Pancreas (tissue), 10 donors: ENCODE results near the gene CCL23. TPM values are rescaled to one million over a fixed set of nuclear protein-coding genes. Genes with fewer than 3 reads are reported as not detected.
"Not testable (repeated sequence)": the region's sequence is repeated elsewhere in the genome, so short reads cannot be mapped to it uniquely, and the experiment has no call there.

Source experiments
- ATAC-seq, 4 donors: fragments of 200-7000 bp; cut with Tn5 transposase; one replicate each; pipeline versions ENCODE4 v1.8.0 to v1.9.1; 2020; ENCODE audit warnings: mild to moderate bottlenecking in 4 of 4, moderate library complexity in 4 of 4
- DNase-seq, 6 donors: peaks; one replicate each; pipeline ENCODE4 v3.0.0-alpha.2; 2020
- FAIRE-seq: peaks from 2 replicates; lab custom pipeline; 2012; peaks lifted over from hg19 to GRCh38; lab: Jason Lieb, UNC
- H3K27ac ChIP-seq, 4 donors: fragments of 200-600 bp; sonication (generic); 1 replicate in 3 of 4; 2 replicates in 1 of 4; pipeline versions ENCODE4 v1.5.0 to v1.8.0; 2020
- H3K27me3 ChIP-seq, 4 donors: fragments of 200-600 bp; one replicate each; pipeline ENCODE4 v1.8.0; 2021
- H3K36me3 ChIP-seq, 3 donors: fragments of 200-600 bp; sonication (generic) in 1 of 3; one replicate each; pipeline versions ENCODE4 v1.5.0 to v1.8.0; 2020 to 2021
- H3K4me1 ChIP-seq, 3 donors: fragments of 200-600 bp; one replicate each; pipeline ENCODE4 v1.8.0; 2021
- H3K4me3 ChIP-seq, 4 donors: fragments of 200-600 bp; sonication (generic) in 2 of 4; one replicate each; pipeline versions ENCODE4 v1.5.0 to v1.8.0; 2020 to 2021
- H3K9me3 ChIP-seq, 4 donors: fragments of 200-600 bp; one replicate each; pipeline ENCODE4 v1.8.0; 2021
- CTCF ChIP-seq, 4 donors: fragments of 200-600 bp; sonication (generic) in 3 of 4; IDR thresholded peaks; one replicate each; pipeline versions ENCODE4 v1.5.0 to v1.8.0; 2021; ENCODE audit warnings: antibody characterized with exemption in 4 of 4
- WGBS, 2 donors: extraction: QIAGEN DNeasy Blood & Tissue Kit; methylation state at CpG; one replicate each; pipeline ENCODE4 v1.1.7; 2013; 5-methylcytosine and 5-hydroxymethylcytosine counted together
- intact Hi-C, 3 donors: fragments of 100-400 bp; cut with DNase I; formaldehyde crosslinking; loops; one replicate each; pipeline versions ENCODE4 v1.11.1 to v1.14.2; 2022
- polyA plus RNA-seq, 2 donors: library from polyadenylated mRNA; stranded (reverse); fragments of 200-250 nt; gene quantifications; one replicate each; pipeline ENCODE4 v1.2.3, GENCODE V29; 2013
- total RNA-seq, 6 donors: library from RNA; stranded (reverse); fragmentation: NEBNext Ultra II Directional in 4 of 6; extraction: Animal tissue kit (Norgen Biotek cat#: 25700) in 4 of 6; gene quantifications; one replicate each; pipeline versions ENCODE4 v1.2.1 to v1.2.4, GENCODE V29; 2021 to 2023
- donor health status: healthy with polysubstance abuse.
- donor health status: DM: no; HTN: no; CAD: no; lungs with moderate emphysema.
- donor health status: DM: no; HTN: no; CAD: no.
- donor health status: control.
- donor health status: control.
- donor health status: Bipolar disorder and iron deficiency.
- donor health status: DM: yes; HTN: yes; CAD: no.
- donor health status: DM: no; HTN: no; CAD: no.
- donor health status: DM: no; HTN: no; CAD: no.
- donor health status: DM: yes; HTN: yes; CAD: no.

Gene CCL23
- total and polyA plus RNA-seq, 8 donors: 0.39 to 2.2 (median 0.63) TPM; not detected in 2

- intact Hi-C loops: no loop called here
- 65 to 68% methylated on average over 6 of the region's 6 CpGs for WGBS, 2 donors
- H3K27me3 ChIP-seq: no peaks in the 10 kb centered on the region
- H3K9me3 ChIP-seq: no peaks in the 10 kb centered on the region
- H3K36me3 ChIP-seq: no peaks in the 10 kb centered on the region
- no peak for FAIRE-seq
- H3K4me3 ChIP-seq: no peak overlapping the region
- TF ChIP-seq CTCF (IDR thresholded peaks at IDR 0.05): no peak
- no peaks in the 10 kb centered on the region for H3K4me1 ChIP-seq
- H3K27ac ChIP-seq: peak overlapping the region in 2 of 4 donors; percentile 8 to 59
- no peak for DNase-seq
- peak in 3 of 4 donors; percentile 11 to 72 (median 54) for ATAC-seq
Measured at GRCh38 chr17:36024106-36024869, 6.5 kb upstream of the CCL23 start.

GRCh38 chr17:36019423-36019822 lies 1.7 kb upstream of the CCL23 start:
- FAIRE-seq: no peak
- Histone ChIP-seq H3K9me3 (no peaks in the 10 kb centered on the region), H3K4me3 (no peak overlapping the region), H3K27ac (no peak overlapping the region), H3K36me3 (no peaks in the 10 kb centered on the region), H3K4me1 (no peaks in the 10 kb centered on the region), H3K27me3 (no peaks in the 10 kb centered on the region)
- intact Hi-C loops: no loop called here
- no peak for ATAC-seq
- TF ChIP-seq CTCF (IDR thresholded peaks at IDR 0.05): no peak
- no peak for DNase-seq
- 65 to 83% methylated on average over 2 of the region's 2 CpGs for WGBS, 2 donors

- intact Hi-C loops: no loop called here
- Histone ChIP-seq H3K27me3 (no peaks in the 10 kb centered on the region), H3K9me3 (no peaks in the 10 kb centered on the region), H3K36me3 (no peaks in the 10 kb centered on the region), H3K4me3 (no peak overlapping the region), H3K4me1 (no peaks in the 10 kb centered on the region), H3K27ac (no peak overlapping the region)
- FAIRE-seq: no peak
- WGBS, 2 donors: 74 to 92% methylated on average over 2 of the region's 2 CpGs
- no peak for DNase-seq
- ATAC-seq: no peak
- TF ChIP-seq CTCF (IDR thresholded peaks at IDR 0.05): no peak
Measured at GRCh38 chr17:36016555-36016954, 1.2 kb downstream of the CCL23 start.

- H3K9me3 ChIP-seq, H3K4me3 ChIP-seq, H3K27me3 ChIP-seq, H3K4me1 ChIP-seq, ATAC-seq, H3K36me3 ChIP-seq, DNase-seq, FAIRE-seq, H3K27ac ChIP-seq, intact Hi-C loops: not testable (repeated sequence)
- 85 to 87% methylated on average over 4 of the region's 4 CpGs for WGBS, 2 donors
Measured at GRCh38 chr17:36015895-36016294, 1.9 kb downstream of the CCL23 start.

GRCh38 chr17:36014946-36015345 lies 2.8 kb downstream of the CCL23 start:
- intact Hi-C loops: no loop called here
- WGBS, 2 donors: 69 to 71% methylated on average over 5 of the region's 5 CpGs
- no peak for FAIRE-seq

More at GRCh38 chr17:36014946-36015345, 2.8 kb downstream of the CCL23 start:
- Histone ChIP-seq H3K27ac (no peak overlapping the region), H3K27me3 (no peaks in the 10 kb centered on the region), H3K36me3 (no peaks in the 10 kb centered on the region), H3K9me3 (no peaks in the 10 kb centered on the region), H3K4me1 (no peaks in the 10 kb centered on the region), H3K4me3 (no peak overlapping the region)
- DNase-seq: no peak
- ATAC-seq: no peak
- TF ChIP-seq CTCF (IDR thresholded peaks at IDR 0.05): no peak
